NCI-H2196 (cell line): Measurements from ENCODE around the gene HOXD3.

ENCODE experiments used
- DNase-seq: peaks from one replicate; lab custom pipeline; 2025; ENCODE audit not compliant: unreplicated experiment; lab: John Stamatoyannopoulos, UW

Gene HOXD3

GRCh38 chr2:176121190-176122051 lies 35.7 kb upstream of the HOXD3 start:
- no peak for DNase-seq

- DNase-seq, result no peak
Measured at GRCh38 chr2:176122052-176122682, 34.9 kb upstream of the HOXD3 start.

- DNase-seq, result no peak
Measured at GRCh38 chr2:176122683-176123410, 34.3 kb upstream of the HOXD3 start, which contains the start of gene HOXD9. HOXD9 (plus strand) TSS chr2:176122719; CDS start chr2:176122769, 50 bp downstream.

- no peak for DNase-seq
Measured at GRCh38 chr2:176123411-176124109, 33.5 kb upstream of the HOXD3 start.

- DNase-seq, result no peak
Measured at GRCh38 chr2:176124110-176124946, 32.8 kb upstream of the HOXD3 start.

GRCh38 chr2:176124947-176125771 lies 31.9 kb upstream of the HOXD3 start:
- no peak for DNase-seq

GRCh38 chr2:176125772-176126054 lies 31.4 kb upstream of the HOXD3 start:
- no peak for DNase-seq

GRCh38 chr2:176126929-176127773 lies 30.0 kb upstream of the HOXD3 start:
- peak; percentile 84 for DNase-seq

GRCh38 chr2:176127774-176128072 lies 29.4 kb upstream of the HOXD3 start:
- no peak for DNase-seq

GRCh38 chr2:176128172-176128981 lies 28.7 kb upstream of the HOXD3 start:
- DNase-seq, result no peak

- DNase-seq, result no peak
Measured at GRCh38 chr2:176128982-176129796, 27.9 kb upstream of the HOXD3 start, which contains the start of gene HOXD8. HOXD8 (plus strand) TSS chr2:176129705; CDS start chr2:176130367, 662 bp downstream.

- no peak for DNase-seq
Measured at GRCh38 chr2:176129813-176130146, 27.3 kb upstream of the HOXD3 start.

- peak; percentile 44 for DNase-seq
Measured at GRCh38 chr2:176130147-176130956, 26.8 kb upstream of the HOXD3 start.

- DNase-seq, result no peak
Measured at GRCh38 chr2:176130957-176131847, 25.9 kb upstream of the HOXD3 start.

GRCh38 chr2:176131848-176132158 lies 25.3 kb upstream of the HOXD3 start:
- no peak for DNase-seq
